Panc1 (cell line): Measurements from ENCODE around the gene TBXA2R.

Experiments used
- POLR2AphosphoS5 ChIP-seq: IDR thresholded peaks from 2 replicates; pipeline ENCODE4 v1.6.1; 2012; ENCODE audit warnings: mild to moderate bottlenecking, low read depth, low read length, moderate library complexity
- SIN3A ChIP-seq: IDR thresholded peaks from 2 replicates; pipeline ENCODE4 v1.6.1; 2012; ENCODE audit warnings: low read depth, mild to moderate bottlenecking, low read length, moderate library complexity, borderline replicate concordance; ENCODE audit not compliant: insufficient read depth
- TF ChIP-seq, protein P1 (sequence below): fragments of 450-650 bp; IDR thresholded peaks from 2 replicates; pipeline ENCODE4 v1.5.1; 2017; ENCODE audit warnings: mild to moderate bottlenecking

- TF ChIP-seq, protein P1, sequence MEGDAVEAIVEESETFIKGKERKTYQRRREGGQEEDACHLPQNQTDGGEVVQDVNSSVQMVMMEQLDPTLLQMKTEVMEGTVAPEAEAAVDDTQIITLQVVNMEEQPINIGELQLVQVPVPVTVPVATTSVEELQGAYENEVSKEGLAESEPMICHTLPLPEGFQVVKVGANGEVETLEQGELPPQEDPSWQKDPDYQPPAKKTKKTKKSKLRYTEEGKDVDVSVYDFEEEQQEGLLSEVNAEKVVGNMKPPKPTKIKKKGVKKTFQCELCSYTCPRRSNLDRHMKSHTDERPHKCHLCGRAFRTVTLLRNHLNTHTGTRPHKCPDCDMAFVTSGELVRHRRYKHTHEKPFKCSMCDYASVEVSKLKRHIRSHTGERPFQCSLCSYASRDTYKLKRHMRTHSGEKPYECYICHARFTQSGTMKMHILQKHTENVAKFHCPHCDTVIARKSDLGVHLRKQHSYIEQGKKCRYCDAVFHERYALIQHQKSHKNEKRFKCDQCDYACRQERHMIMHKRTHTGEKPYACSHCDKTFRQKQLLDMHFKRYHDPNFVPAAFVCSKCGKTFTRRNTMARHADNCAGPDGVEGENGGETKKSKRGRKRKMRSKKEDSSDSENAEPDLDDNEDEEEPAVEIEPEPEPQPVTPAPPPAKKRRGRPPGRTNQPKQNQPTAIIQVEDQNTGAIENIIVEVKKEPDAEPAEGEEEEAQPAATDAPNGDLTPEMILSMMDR, result no peak
- TF ChIP-seq SIN3A (no peak), POLR2AphosphoS5 (no peak)
These were observed 14.3 kb upstream of the TBXA2R start for GRCh38 chr19:3620817-3621547.
